ENCODE measurements around the gene WHRN.

The WHRN gene

DNA sequence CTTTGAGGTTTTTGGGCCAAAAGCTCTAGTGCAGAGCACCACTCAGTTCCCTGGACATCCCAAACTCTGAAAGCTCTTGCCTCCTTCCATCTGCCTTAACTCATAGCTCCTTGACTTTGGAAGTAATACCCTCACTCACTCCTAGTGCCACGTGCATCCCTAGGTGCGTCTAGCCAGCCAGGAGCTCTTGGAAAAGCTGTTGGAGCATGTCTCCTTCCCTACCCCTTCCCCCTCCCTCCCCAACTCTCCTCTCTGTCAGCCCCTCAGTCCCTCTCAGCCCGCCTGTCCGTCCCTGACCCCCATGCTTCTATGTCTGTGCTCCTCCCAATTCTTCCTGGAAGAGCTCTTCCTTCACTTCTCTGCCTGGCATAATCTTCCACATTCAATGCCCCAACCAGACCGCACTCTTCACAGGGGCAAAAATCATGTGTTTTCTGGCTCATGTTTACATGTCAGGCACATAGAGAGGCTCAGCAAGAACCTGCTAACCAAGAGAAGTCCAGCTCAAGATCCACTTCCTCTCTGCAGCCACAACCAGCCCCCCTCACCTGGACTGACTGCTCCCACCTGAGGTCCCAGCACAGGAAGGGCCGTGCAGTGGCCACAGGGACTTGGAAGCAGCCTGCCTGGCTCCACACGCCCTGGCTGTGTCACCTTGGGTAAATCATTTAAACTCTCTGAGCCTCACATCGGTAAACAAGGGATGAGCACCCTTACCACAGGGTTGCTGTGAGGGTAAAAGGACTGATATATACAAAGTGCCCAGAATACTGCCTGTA lies 58.4 kb downstream of the WHRN start:
- no peak for DNase-seq

DNA sequence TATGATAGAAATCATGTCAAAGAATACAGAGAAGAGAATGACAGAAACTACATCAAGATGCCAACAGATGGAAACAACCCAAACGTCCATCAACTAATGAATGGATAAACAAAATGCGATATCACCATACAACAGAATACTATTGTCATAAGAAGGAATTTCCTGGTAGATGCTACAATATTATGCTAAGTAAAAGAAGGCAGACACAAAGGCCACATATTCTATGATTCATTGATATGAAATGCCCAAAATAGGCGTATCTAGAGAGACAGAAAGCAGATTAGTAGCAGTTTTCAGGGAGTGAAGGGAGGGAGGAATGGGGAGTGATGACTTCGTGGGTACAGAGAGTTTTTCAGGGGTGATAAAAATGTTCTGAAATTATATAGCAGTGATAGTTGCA lies 59.2 kb downstream of the WHRN start:
- DNase-seq = no peak

DNA sequence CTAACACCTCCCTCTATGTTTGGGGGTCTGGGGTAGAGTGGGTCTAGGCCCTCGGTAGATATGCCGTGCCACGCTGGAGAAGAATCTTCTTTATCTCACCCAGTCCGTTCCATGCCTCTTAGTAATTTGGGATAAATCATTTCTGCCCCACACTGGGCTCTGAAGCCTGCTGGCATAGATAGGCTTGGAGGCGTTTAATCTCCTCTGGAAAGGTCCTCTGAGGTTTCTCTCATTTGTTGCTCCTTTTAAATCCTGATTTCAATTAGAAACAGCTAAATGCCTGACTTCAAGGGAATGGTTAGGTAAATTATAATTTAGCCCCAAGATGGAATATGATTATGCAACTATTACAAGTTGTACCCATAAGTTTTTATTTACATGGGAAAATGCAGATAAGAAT lies 59.7 kb downstream of the WHRN start:
- DNase-seq = no peak

DNA sequence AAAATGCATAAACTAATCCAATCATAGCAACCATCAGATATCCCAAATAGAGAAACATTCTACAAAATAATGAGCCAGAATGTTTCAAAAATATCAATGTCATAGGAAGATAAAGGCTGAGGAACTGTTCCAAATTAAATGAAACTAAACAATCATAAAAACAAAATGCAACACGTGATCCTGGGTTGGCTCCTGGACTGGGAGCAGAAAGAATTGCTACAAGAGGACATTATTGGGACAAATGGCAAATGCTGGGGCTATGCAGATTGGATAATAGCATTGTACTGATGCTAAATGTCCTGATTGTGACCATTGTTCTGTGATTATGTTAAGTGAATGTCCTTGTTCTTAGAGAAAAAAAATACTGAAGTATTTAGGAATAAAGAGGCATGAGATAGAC lies 63.3 kb downstream of the WHRN start:
- no peak for DNase-seq

DNA sequence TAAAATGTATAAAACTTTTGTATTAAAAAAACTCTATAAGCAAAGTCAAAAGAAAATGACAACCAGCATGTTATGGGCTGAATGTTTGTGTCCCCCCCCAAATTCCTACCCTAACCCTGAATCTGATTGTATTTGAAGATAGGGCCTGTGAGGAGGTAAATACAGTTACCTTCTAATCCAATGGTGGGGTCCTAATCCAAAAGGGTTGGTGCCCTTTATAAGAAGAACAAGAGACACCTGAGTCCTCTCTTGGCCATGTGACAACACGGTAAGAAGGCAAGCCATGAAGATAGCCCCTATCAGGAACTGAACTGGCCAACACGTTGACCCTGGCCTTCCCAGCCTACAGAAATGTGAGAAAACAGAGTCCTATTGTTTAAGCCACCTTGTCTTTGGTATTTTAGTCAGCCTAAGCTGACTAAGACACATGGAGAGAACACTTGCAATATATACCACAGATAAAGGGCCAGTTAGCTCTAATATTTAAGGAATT lies 67.8 kb downstream of the WHRN start:
- DNase-seq = no peak

DNA sequence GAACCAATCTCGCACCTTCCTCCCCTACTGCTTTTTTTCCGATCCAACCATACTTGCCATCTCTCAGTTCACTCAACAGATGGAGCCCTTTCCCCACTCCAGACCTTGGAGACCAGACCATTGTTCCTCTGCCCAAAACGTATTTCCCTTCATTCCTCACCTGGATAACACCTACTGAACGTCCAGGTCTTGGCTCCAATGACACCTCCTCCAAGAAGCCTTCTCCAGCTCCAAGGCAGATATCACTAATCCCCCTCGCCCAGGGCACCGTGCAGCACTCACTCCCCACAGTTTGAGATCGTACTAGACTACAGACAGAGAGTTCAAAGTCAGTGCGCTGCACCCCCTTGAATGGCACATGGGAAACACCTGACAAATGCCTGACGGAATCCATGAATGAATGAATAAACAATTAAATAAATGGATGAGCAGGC lies 70.4 kb downstream of the WHRN start:
- peak; percentile 25 for DNase-seq

DNA sequence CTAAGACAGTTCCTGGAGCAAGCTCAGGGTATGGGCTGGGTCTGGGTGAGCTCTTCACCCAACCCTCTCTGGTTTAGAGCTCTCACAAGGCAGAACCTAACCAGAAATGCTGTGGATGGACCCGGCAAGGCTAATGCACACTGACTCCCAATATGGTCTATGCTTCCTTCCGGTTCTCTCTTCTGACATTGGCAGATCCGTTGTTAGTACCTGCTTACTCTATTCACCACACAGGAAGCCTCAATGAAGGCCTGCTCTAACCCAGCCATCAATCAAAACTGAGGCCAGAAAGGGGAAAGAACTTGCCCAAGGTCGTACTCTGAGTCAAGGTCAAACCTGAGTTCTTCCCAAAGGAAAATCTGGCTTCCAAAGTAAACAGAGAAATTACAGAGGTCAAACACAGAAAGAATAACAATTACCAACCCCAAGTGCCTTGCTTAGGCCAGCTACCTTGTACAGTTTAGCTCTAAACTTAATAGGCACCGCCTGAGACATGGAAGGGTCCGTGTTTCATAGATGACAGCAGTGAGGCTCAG lies 71.5 kb downstream of the WHRN start:
- no peak for DNase-seq

DNA sequence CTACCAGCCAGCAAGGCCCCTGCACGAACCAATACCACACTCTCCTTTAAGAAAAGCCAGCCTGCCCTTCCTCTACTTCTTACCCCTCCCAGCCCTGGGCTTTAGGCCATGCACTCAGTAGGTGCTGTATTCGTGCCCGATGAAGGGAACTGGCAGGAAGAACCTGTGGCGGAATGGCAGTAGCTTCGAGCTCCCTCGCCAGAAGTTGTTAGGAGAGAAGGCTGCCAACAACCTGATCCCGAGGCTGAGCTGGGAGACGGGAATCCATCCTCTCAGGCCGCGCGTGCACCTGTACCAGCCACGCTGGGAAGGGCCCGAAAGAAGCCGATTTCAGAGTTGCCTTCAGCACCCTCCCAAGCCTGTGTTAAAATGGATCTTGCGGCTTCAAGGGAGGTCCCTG lies 72.2 kb downstream of the WHRN start:
- no peak for DNase-seq

DNA sequence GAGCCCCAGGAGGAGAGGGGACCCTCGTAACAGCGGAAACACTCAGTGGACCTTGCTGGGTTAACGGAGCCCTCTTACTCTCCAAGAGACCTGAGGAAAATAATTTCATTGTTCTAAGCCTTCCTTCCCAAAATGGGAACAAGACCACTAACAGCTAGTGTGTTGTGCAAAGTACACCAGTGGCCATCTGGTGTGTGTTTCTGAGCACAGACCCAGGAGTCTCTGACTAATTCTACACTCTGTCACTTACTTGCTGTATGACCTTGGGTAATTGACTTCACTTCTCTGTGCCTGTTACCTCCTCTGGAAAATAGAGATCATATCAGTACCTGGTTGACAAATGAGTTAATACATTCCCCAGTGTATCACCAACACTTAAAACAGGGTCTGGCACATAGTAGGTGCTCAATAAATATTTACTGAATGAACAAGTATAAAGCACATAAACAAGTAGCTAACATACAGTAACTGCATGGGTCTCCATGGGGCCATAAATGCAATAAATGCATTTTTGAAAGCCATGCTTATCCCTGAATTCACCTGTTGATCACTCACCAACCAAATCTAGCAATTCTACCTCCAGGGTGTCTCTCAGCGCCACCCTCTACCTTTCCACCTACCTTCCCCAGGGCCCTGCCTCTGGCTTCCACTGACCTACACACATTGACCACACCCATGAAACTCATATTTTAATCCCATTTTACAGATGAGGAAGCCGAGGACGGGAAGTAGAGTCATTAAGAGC lies 72.8 kb downstream of the WHRN start:
- DNase-seq = no peak

DNA sequence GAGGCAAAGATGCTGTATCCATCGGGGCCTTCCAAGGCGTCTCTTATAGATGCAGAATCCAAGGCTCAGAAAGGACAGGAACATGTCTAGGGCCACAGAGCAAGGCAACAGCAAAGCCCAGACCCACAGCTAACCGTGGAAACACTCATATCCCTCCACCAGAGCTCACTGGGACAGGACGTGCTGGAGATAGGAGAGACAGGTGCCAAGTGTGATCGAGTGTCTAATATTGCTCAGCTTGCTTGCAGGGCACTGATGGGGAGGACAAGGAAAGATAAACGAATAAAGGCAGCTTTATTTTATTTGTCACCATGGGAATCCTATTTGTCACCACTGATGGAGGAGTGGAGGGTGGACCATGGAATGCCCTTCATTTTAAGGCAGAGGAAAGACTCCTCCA lies 73.5 kb downstream of the WHRN start:
- no peak for DNase-seq

DNA sequence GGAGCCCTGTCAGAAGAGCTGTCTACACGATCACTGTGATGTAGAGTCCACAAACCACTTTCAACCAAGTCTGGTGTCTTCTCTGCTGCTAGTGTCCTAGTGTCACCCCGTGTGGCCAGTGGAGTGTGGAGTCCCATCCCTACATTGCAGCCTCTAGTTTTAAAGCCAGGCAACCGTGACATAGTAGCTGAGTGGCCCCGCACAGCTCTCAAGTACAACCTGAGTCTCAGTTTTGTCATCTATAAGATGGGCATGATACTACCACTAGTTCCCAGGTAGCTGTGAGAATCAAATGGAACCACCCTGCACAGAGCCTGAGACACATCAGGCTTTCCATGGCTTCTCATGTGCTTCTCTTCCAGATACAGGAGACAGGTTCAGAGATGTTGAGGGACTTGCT lies 74.3 kb downstream of the WHRN start:
- no peak for DNase-seq

DNA sequence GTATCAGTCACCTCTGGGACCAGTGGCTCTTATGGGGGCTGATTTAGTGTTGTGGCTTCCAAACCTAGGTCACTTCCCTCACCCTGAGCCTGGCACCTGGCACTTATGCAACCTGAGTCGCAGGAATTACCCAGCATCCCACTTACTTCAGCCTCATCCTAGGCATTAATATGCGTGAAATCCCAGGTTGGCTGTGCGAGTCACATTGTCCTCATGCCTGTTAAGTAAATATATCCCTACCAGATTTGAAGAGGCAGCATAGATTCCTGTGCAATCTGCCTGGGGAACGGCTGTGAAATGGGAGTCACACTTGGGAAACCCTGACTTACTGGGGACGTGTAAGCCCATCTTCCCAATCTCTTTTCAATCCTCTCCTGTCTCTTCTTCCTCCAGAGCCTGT lies 74.8 kb downstream of the WHRN start:
- no peak for DNase-seq

DNA sequence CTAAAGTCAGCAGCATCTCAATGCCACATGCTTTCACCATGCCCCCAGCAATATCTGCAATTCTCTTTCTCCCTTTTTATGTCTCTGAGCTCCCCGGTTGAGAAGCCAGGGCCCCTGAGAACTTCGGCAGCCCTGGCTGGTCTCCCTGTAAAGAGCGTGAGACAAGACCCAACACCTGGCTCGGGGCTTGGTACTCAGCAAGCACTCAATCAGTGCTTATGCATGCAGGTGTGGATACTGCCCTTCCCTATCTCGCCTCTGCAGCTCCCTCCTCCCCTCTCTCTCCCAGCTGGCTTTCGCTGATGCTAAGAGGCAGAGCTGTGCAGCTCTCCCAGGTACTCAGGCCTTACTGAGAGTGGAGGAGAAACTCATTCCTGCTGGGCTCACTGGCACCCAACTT lies 75.8 kb downstream of the WHRN start:
- no peak for DNase-seq

DNA sequence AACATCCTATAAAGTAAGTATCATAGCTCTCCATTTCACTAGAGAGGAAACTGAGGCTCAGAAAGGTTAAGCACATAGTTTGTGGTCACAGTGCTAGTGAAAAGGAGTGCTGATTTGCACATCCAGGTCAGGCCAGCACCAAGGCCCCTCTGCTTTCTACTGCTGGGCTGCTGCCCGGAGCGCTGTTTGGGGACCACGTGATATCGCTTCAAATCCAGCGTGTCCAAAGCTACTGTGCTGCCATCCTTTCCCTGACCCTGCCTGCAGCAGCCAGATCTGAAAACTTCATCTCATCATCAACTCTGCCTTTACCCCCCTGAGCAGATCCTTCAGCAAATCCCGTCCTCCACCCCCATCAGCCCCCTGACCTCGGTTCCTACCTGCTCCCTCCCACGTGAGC lies 76.8 kb downstream of the WHRN start:
- no peak for DNase-seq

DNA sequence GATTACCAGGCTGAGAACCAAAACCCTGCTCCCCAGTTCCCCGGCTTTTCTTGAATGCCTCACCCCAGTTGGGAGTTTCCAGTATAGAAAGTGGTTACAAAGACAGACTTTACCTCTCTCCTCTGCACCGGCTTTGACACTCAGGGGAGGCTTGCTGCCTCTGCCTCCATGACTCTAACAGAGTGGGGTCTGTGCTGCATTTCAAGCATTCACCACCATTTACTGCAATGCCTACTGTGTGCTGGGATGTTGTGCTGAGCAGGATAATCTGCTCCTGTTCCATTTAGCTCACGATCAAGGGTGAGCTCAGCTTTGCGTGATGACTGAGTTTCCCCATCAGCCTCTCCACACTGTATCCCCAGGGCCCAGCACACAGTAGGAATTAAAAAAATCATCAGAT lies 77.6 kb downstream of the WHRN start:
- no peak for DNase-seq

DNA sequence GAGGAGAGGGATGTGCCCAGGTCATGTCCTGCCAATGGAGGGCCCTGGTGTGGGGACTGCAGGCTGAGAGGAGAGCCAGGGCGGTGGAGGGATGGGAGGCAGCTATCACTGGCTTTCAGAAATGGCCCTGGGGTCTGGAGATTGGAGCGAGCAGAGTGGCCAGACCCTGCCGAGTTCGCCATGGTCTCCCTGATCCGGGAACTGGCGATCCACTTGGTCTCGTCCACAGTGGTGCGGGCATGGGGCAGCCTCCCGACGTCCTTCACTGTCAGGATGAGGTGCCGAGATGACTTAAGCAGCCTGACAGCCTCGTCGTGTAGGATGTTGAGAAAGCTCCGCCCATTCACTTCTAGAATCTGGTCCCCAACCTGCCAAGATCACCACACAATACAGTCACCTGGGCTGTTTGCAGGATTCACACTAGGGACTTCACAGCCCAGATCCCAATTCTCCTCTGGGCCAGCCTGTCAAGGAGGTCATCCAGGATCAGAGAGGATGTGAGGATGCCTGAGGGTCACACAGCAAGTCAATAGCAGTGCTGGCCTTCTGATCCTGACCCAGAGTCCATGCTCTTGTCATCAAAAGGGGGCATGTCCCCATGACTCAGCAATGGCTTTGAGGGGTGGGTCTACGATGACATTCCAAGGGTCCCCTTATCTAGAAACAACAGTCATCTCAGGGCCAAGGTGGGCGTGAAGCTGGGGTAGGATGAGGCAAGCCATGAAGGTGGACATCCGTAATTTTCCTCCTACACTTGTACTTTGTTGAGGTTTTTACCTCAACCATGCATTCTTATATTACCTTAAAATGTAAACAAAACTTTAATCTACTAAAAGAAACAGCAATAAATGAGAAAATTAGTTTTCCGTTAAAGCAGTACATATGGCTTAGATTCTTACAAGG lies 79.0 kb downstream of the WHRN start:
- DNase-seq = no peak

DNA sequence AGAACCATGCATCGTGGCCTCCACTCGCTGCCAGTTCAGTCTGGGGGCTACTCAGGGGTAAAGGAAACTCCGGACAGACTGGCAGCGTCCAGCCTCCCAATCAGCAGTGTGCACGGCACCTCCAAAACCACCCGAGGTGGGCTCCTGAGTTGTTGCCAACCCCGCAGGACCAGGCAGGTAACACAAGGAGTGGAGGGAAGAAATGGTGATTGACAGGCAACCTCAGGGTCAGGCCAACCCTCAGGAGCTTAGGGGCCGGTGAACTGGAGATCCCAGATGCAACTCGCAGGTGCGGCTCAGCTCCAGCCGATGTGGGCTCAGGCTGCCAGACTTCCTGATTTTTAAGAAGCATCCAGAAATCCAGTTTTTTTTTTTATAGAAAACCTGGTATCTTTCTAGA lies 80.1 kb downstream of the WHRN start:
- no peak for DNase-seq

DNA sequence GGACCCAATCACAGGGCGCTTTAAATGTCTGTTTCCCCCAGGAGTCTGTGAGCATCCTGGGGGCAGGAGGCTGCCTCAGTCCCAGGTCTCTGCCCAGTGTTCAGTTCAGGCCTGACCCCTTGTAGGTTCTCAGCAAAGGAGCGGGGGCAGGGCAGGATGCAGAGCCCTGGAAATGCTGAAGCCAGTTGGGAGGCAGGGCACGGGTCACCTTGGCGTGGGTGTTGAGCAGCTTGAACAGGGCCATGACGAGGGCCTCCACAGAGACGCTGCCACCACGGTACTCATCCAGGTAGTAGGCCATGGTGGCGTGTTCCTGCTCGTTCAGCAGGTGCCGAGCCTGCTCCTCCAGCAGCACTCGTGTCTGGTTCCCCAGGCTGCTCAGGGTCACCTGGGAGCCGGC lies 81.1 kb downstream of the WHRN start:
- DNase-seq = no peak

DNA sequence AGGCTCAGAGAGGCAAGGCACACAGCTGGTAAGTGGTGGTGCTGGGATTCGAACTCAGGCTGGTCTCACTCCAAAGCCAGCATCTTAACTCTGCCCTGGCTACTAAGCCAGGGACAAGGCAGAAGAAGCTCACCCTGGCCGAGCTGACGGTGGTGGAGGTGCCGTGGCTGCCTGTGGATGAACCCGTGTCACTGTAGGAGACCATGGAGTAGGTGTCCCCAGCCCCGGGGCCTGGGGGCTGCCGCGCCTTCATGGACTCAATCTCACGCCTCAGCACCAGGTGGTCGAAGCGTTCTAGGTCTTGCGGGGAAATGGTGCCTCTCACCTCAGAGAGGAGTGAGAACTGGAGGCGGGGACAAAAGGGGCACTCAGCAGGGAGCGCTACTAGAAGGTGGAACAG lies 82.1 kb downstream of the WHRN start:
- no peak for DNase-seq

DNA sequence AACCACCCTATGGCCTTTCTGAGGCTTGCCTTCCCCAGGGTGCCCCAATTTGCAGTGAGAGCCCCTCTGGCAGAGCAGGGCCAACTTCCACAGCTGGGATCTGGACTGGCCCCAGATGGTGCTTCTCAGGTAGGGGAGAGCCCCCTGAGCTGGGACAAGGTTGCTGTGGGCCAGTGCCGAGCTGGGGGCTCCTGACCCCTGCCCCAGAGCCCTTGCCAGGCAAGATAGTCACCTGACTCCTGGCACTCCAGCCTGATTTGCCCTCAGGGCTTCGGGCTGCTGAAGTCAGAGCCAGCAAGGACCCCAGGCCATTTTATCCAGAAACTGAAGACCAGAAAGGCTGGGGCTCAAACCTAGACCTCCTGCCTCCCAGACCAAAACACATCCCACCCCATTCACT lies 84.1 kb downstream of the WHRN start:
- DNase-seq = no peak

DNA sequence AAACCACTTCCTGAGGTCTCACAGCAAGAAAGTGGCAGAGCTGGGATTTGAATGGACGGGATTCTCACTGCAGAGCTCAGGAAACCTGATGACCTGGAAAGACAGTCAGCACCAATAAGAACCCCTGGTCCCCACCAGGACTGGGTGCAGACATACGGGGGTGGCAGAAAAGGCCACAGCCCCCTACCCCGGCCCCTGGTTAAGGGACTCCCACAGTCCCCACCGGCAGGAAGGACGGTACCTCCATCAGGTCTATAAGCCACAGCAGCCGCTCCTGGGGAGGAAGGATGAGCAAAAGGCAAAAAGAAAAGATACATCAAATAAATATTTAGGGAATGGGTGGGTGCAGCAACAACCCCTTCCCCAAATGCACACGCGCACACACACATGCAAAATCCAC lies 85.5 kb downstream of the WHRN start:
- no peak for DNase-seq

DNA sequence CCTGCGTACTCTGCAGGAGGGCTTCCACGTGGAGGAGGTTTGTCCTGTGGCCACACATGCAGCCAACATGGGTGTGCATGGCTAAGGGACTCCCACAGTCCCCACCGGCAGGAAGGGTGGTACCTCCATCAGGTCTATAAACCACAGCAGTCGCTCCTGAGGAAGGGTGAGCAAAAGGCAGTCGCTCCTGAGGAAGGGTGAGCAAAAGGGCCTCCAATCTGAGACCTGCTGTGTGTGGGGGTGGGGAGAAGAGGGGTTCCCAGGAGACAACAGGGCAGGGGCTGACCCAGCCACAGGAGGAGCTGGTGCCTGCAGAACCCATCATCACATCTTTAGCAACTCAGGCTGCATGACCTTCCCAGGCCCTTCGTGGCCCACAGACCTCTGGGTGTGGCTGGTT lies 87.2 kb downstream of the WHRN start:
- no peak for DNase-seq

DNA sequence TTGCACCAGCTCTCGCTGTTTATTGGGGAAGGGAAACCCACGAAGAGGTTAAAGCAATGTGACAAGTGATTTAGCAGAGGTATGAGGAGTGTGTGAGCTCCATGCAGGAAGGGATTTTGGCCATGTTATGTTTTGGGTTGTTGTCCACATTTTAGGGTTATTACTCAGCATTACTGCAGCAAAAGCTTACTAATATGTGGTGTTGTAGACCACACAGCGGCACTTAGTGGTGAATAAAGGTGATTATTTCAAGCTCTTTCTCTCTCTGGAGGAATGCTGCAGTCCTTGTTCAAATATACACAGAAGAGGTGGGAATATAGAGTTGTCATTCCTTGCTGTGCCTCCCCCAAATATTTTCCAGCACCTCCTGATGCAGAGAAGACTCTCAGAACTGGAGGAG lies 87.8 kb downstream of the WHRN start:
- DNase-seq = no peak
